HG02798 (cell line): ENCODE measurements around the gene ANGEL2.

ENCODE experiments used
- ATAC-seq: cut with Tn5 transposase; IDR thresholded peaks from one replicate; pipeline ENCODE4 v1.9.1; 2021; ENCODE audit warnings: mild to moderate bottlenecking; ENCODE audit not compliant: unreplicated experiment, poor library complexity

ANGEL2 gene

GRCh38 chr1:212954514-212954913 is 61.2 kb downstream of the ANGEL2 start:
- no peak for ATAC-seq

- no peak for ATAC-seq
These were observed 62.3 kb downstream of the ANGEL2 start for GRCh38 chr1:212953321-212953720.

DNA sequence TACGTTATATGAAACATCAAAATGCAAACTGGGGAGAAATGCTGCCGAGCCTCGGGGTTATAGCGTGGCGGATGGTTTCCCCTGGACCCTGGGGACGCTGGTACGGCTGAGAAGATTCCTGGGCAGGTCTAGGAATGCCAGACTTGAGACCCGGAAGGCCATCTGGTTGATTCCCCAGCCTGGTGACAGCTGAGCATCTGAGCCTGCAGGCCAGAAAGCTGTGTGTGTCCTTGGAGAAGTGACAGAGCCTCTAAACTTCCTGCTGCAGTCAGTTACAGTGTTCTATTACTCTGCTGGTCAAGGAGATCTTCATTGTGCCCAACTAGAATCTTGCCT is 63.1 kb downstream of the ANGEL2 start:
- ATAC-seq, result no peak

DNA sequence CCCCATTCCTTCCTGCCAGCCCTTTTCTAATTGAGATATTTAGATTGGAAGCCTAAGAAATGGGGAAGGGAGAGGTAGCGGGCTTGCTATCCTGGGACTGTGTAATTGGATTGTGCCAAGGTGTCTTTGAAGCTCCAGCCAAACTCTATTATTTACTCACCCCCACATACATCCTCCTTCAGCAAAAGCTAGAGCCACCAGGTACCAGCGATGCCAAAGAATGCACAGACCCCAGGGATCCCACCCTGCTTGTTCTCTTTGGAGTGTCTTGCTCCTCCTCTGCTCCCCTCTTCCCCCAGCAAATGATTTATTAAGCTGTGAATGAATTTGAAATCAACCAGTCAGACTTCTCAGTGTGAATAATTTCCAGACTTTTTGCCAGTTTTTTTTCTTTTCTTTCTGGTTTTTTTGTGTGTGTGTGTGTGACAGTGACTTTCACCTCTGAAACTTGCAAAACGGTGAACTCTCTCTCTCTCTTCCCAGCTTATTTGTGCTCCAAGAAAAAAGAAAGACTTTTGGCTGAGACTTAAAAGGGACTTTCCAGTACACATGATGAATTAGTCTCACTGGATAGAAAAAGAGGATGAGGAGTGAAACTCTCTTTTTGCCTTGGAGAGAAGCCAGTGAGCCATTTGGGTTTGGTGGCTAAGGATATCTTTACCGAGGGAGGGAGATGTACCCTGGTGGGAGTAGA is 63.6 kb downstream of the ANGEL2 start:
- ATAC-seq, result no peak

DNA sequence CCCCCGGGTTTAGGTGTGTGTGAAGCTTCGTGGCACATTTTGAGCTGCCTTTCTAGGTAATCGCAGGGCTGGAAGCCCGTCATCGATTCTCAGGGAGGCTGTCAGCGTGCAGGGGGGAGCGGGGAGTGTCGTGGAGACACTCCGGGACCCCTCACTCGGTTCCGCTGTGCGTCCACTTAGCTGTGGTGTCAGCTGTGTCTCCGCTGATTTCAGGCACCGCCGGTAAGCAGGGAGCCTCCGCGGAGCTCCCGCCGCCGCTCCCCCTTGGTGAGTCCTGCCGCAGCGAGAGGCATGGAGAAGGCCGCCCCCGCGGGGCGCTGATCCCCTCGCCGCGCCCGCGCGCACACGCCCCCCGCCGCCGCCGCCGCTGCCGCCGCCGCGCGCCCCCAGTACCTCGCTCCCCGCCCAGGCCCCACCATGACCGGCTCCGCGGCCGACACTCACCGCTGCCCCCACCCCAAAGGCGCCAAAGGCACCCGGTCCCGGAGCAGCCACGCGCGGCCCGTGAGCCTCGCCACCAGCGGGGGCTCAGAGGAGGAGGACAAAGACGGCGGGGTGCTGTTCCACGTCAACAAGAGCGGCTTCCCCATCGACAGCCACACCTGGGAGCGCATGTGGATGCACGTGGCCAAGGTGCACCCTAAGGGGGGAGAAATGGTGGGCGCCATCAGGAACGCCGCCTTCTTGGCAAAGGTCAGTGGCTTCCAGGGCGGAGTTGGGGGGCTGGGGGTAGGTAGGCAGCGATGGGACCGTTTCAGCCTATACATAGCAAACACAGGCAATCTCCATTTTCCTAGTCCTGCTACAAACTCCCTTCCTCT is 64.3 kb downstream of the ANGEL2 start:
- ATAC-seq, result no peak

DNA sequence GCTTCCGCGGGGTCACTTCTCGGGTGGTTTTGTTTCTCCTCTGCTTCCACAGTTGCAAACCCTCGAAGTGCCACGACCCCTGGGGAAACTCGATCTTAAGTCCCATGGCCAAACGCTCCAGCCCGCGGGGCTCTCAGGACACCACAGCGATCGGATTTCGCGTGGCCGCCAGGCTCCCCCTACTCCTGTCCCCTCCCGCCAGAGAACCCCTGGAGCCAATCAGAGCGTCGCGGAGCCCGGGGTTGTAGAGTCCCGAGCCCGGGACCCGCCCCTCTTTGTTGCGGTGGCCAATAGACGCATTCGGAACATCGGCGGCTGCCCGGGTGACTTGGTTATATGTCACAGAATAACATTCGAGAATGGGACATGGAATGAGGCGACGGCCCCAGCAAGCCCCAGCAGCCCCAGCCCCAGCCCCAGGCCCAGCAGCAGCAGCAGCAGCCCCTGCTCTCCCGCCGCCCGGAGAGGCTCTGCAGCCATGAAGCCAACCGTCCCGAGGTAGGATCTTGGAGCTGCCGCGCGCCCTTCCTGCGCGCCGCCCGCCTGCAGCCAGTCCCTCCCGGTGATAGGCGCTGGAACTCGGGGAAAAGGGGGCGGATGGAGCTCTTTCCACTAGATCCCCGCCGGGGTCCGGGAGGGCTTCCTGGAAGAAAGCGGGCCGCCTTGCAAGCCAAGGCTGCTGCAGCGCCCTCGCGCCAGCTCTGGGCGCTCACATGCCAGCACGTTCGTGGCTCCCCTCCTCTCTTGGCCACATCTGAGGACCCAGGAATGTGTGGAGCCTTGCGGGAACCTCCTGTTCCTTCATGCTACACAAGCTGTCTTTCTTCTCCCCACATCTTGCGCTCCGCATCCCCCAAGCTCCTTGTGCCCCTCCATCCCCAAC is 65.2 kb downstream of the ANGEL2 start, which contains the start of gene VASH2:
Gene VASH2, plus strand, starts transcription at position 299 of the 883 bp plus-strand sequence. CDS start 1,002 bp downstream, outside the sequence.
- ATAC-seq, result peak; percentile 96

- ATAC-seq, result no peak
These were observed 65.9 kb downstream of the ANGEL2 start for GRCh38 chr1:212949771-212950170.

GRCh38 chr1:212946872-212947271 is 68.8 kb downstream of the ANGEL2 start:
- no peak for ATAC-seq

- no peak for ATAC-seq
These were observed 70.1 kb downstream of the ANGEL2 start for GRCh38 chr1:212945463-212946160.

- ATAC-seq, result no peak
These were observed 70.6 kb downstream of the ANGEL2 start for GRCh38 chr1:212945056-212945455.

GRCh38 chr1:212944229-212944901 is 71.3 kb downstream of the ANGEL2 start:
- ATAC-seq, result no peak

DNA sequence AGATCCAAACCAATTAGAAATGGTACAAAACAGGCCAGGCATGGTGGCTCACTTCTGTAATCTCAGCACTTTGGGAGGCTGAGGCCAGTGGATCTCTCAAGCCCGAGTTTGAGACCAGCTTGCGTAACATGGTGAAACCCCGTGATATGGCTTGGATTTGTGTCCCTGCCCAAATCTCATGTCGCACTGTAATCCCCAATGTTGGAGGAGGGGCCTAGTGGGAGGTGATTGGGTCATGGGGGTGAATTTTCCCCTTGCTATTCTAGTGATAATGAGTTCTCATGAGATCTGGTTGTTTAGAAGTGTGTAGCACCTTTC is 72.3 kb downstream of the ANGEL2 start:
- ATAC-seq, result no peak

- no peak for ATAC-seq
These were observed 72.8 kb downstream of the ANGEL2 start for GRCh38 chr1:212942679-212943392.
